HEK293 (cell line): ENCODE measurements around the gene LAMC2.

Experiments used
- CTCF ChIP-seq: fragments of 450-650 bp; formaldehyde crosslinking; IDR thresholded peaks from 2 replicates; pipeline ENCODE4 v1.5.1; 2016; ENCODE audit warnings: missing biosample characterization, missing genetic modification characterization
- SP3 ChIP-seq: fragments of 450-650 bp; formaldehyde crosslinking; IDR thresholded peaks from 2 replicates; pipeline ENCODE4 v1.5.1; 2016; ENCODE audit warnings: missing biosample characterization, missing genetic modification characterization
- YY1 ChIP-seq: fragments of 450-650 bp; formaldehyde crosslinking; IDR thresholded peaks from 2 replicates; pipeline ENCODE4 v1.5.1; 2018; ENCODE audit warnings: missing biosample characterization, missing genetic modification characterization
- ZNF76 ChIP-seq: fragments of 450-650 bp; formaldehyde crosslinking; IDR thresholded peaks from 2 replicates; pipeline ENCODE4; 2016; ENCODE audit warnings: low read depth, missing biosample characterization, missing genetic modification characterization, borderline replicate concordance
- TF ChIP-seq, protein P1 (sequence below): IDR thresholded peaks from 2 replicates; pipeline ENCODE4 v1.6.1; 2011; ENCODE audit warnings: mild to moderate bottlenecking, low read depth, low read length, borderline replicate concordance
- TF ChIP-seq, protein P2 (sequence below): fragments of 450-650 bp; formaldehyde crosslinking; IDR thresholded peaks from 2 replicates; pipeline ENCODE4 v1.5.1; 2017; ENCODE audit warnings: missing biosample characterization, missing genetic modification characterization
- TF ChIP-seq, protein P3 (sequence below): fragments of 450-650 bp; formaldehyde crosslinking; IDR thresholded peaks from 2 replicates; pipeline ENCODE4 v1.5.1; 2016; ENCODE audit warnings: missing biosample characterization, missing genetic modification characterization
- TF ChIP-seq, protein P4 (sequence below): fragments of 450-650 bp; formaldehyde crosslinking; conservative IDR thresholded peaks from 2 replicates; pipeline ENCODE4 v1.5.1; 2016; ENCODE audit warnings: low read depth, missing biosample characterization, missing genetic modification characterization

DNA sequence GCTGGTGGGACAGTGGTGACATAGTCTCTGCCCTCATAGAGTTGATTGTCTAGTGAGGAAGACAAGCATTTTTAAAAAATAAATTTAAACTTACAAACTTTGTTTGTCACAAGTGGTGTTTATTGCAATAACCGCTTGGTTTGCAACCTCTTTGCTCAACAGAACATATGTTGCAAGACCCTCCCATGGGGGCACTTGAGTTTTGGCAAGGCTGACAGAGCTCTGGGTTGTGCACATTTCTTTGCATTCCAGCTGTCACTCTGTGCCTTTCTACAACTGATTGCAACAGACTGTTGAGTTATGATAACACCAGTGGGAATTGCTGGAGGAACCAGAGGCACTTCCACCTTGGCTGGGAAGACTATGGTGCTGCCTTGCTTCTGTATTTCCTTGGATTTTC is 58.4 kb downstream of the LAMC2 start:
- TF ChIP-seq CTCF (tag by site-specific recombination) (no peak), SP3 (no peak), ZNF76 (no peak), YY1 (tag by site-specific recombination) (no peak)
- TF ChIP-seq, protein P1, sequence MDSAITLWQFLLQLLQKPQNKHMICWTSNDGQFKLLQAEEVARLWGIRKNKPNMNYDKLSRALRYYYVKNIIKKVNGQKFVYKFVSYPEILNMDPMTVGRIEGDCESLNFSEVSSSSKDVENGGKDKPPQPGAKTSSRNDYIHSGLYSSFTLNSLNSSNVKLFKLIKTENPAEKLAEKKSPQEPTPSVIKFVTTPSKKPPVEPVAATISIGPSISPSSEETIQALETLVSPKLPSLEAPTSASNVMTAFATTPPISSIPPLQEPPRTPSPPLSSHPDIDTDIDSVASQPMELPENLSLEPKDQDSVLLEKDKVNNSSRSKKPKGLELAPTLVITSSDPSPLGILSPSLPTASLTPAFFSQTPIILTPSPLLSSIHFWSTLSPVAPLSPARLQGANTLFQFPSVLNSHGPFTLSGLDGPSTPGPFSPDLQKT, result no peak
- TF ChIP-seq, protein P2, sequence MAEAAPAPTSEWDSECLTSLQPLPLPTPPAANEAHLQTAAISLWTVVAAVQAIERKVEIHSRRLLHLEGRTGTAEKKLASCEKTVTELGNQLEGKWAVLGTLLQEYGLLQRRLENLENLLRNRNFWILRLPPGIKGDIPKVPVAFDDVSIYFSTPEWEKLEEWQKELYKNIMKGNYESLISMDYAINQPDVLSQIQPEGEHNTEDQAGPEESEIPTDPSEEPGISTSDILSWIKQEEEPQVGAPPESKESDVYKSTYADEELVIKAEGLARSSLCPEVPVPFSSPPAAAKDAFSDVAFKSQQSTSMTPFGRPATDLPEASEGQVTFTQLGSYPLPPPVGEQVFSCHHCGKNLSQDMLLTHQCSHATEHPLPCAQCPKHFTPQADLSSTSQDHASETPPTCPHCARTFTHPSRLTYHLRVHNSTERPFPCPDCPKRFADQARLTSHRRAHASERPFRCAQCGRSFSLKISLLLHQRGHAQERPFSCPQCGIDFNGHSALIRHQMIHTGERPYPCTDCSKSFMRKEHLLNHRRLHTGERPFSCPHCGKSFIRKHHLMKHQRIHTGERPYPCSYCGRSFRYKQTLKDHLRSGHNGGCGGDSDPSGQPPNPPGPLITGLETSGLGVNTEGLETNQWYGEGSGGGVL (tag by site-specific recombination), result no peak
- TF ChIP-seq, protein P3, sequence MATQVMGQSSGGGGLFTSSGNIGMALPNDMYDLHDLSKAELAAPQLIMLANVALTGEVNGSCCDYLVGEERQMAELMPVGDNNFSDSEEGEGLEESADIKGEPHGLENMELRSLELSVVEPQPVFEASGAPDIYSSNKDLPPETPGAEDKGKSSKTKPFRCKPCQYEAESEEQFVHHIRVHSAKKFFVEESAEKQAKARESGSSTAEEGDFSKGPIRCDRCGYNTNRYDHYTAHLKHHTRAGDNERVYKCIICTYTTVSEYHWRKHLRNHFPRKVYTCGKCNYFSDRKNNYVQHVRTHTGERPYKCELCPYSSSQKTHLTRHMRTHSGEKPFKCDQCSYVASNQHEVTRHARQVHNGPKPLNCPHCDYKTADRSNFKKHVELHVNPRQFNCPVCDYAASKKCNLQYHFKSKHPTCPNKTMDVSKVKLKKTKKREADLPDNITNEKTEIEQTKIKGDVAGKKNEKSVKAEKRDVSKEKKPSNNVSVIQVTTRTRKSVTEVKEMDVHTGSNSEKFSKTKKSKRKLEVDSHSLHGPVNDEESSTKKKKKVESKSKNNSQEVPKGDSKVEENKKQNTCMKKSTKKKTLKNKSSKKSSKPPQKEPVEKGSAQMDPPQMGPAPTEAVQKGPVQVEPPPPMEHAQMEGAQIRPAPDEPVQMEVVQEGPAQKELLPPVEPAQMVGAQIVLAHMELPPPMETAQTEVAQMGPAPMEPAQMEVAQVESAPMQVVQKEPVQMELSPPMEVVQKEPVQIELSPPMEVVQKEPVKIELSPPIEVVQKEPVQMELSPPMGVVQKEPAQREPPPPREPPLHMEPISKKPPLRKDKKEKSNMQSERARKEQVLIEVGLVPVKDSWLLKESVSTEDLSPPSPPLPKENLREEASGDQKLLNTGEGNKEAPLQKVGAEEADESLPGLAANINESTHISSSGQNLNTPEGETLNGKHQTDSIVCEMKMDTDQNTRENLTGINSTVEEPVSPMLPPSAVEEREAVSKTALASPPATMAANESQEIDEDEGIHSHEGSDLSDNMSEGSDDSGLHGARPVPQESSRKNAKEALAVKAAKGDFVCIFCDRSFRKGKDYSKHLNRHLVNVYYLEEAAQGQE (tag by site-specific recombination), result no peak
- TF ChIP-seq, protein P4, sequence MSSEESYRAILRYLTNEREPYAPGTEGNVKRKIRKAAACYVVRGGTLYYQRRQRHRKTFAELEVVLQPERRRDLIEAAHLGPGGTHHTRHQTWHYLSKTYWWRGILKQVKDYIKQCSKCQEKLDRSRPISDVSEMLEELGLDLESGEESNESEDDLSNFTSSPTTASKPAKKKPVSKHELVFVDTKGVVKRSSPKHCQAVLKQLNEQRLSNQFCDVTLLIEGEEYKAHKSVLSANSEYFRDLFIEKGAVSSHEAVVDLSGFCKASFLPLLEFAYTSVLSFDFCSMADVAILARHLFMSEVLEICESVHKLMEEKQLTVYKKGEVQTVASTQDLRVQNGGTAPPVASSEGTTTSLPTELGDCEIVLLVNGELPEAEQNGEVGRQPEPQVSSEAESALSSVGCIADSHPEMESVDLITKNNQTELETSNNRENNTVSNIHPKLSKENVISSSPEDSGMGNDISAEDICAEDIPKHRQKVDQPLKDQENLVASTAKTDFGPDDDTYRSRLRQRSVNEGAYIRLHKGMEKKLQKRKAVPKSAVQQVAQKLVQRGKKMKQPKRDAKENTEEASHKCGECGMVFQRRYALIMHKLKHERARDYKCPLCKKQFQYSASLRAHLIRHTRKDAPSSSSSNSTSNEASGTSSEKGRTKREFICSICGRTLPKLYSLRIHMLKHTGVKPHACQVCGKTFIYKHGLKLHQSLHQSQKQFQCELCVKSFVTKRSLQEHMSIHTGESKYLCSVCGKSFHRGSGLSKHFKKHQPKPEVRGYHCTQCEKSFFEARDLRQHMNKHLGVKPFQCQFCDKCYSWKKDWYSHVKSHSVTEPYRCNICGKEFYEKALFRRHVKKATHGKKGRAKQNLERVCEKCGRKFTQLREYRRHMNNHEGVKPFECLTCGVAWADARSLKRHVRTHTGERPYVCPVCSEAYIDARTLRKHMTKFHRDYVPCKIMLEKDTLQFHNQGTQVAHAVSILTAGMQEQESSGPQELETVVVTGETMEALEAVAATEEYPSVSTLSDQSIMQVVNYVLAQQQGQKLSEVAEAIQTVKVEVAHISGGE (tag by site-specific recombination), result no peak
